Osteocyte (in vitro differentiated cells): ENCODE data around the gene KIF26A. TPM values are rescaled to one million over a fixed set of nuclear protein-coding genes. Genes with fewer than 3 reads are reported as not detected.

Source experiments
- DNase-seq: peaks from one replicate; pipeline ENCODE4 v3.0.0; 2021; ENCODE audit warnings: mixed read lengths; ENCODE audit not compliant: unreplicated experiment; ENCODE audit errors: extremely low spot score
- H3K27ac Mint-ChIP-seq: one replicate; pipeline ENCODE4 v1.8.0; 2021; ENCODE audit warnings: mild to moderate bottlenecking, mixed read lengths; ENCODE audit not compliant: unreplicated experiment
- H3K27me3 Mint-ChIP-seq: one replicate; pipeline ENCODE4 v1.8.0; 2021; ENCODE audit warnings: mixed read lengths; ENCODE audit not compliant: unreplicated experiment
- H3K36me3 Mint-ChIP-seq: one replicate; pipeline ENCODE4 v1.8.0; 2021; ENCODE audit warnings: mixed read lengths; ENCODE audit not compliant: unreplicated experiment
- H3K4me1 Mint-ChIP-seq: one replicate; pipeline ENCODE4 v1.8.0; 2021; ENCODE audit warnings: mixed read lengths; ENCODE audit not compliant: unreplicated experiment
- H3K4me3 Mint-ChIP-seq: one replicate; pipeline ENCODE4 v1.8.0; 2021; ENCODE audit warnings: mild to moderate bottlenecking, moderate library complexity, mixed read lengths; ENCODE audit not compliant: unreplicated experiment
- H3K9me3 Mint-ChIP-seq: one replicate; pipeline ENCODE4 v1.8.0; 2021; ENCODE audit warnings: mixed read lengths; ENCODE audit not compliant: unreplicated experiment
- total RNA-seq: library from RNA; stranded (reverse); gene quantifications from 2 replicates; pipeline ENCODE4 v1.2.1, GENCODE V29; 2021
- TF ChIP-seq, protein P1 (sequence below): fragments of 200-600 bp; sonication (generic); IDR thresholded peaks from 2 replicates; pipeline ENCODE4 v1.5.0; 2021; ENCODE audit warnings: antibody characterized with exemption, mild to moderate bottlenecking, moderate library complexity

The KIF26A gene
- total RNA-seq, 1 donor from 2014 or later: 4.5 TPM

DNA sequence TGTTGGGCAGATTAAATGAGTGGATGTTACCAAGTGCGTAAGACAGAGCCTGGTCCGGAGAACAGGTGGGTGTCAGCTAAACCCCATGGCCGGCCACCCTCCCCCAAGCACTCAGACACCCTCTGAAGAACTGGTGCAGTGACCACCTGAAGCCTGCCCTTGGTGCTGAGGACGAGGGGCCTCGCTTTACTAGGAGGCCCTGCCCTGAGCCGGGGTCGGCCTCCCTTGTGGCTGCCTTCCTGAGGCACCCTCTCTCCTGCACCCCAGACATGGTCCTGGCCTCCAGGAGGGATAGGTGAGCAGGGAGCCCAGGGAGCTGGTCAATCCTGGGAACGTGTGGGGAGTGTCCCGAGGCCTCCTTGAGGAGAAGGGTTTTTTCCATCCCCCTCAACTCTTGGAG lies 4.9 kb upstream of the KIF26A start:
- Mint-ChIP-seq H3K4me1 (peaks cover 15% of the 10 kb centered on the region), H3K9me3 (peaks cover 15% of the 10 kb centered on the region), H3K27me3 (peaks cover 38% of the 10 kb centered on the region), H3K36me3 (peaks cover 1% of the 10 kb centered on the region), H3K4me3 (no peak overlapping the region), H3K27ac (no peak overlapping the region)
- TF ChIP-seq, protein P1, sequence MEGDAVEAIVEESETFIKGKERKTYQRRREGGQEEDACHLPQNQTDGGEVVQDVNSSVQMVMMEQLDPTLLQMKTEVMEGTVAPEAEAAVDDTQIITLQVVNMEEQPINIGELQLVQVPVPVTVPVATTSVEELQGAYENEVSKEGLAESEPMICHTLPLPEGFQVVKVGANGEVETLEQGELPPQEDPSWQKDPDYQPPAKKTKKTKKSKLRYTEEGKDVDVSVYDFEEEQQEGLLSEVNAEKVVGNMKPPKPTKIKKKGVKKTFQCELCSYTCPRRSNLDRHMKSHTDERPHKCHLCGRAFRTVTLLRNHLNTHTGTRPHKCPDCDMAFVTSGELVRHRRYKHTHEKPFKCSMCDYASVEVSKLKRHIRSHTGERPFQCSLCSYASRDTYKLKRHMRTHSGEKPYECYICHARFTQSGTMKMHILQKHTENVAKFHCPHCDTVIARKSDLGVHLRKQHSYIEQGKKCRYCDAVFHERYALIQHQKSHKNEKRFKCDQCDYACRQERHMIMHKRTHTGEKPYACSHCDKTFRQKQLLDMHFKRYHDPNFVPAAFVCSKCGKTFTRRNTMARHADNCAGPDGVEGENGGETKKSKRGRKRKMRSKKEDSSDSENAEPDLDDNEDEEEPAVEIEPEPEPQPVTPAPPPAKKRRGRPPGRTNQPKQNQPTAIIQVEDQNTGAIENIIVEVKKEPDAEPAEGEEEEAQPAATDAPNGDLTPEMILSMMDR: no peak
- DNase-seq: no peak

DNA sequence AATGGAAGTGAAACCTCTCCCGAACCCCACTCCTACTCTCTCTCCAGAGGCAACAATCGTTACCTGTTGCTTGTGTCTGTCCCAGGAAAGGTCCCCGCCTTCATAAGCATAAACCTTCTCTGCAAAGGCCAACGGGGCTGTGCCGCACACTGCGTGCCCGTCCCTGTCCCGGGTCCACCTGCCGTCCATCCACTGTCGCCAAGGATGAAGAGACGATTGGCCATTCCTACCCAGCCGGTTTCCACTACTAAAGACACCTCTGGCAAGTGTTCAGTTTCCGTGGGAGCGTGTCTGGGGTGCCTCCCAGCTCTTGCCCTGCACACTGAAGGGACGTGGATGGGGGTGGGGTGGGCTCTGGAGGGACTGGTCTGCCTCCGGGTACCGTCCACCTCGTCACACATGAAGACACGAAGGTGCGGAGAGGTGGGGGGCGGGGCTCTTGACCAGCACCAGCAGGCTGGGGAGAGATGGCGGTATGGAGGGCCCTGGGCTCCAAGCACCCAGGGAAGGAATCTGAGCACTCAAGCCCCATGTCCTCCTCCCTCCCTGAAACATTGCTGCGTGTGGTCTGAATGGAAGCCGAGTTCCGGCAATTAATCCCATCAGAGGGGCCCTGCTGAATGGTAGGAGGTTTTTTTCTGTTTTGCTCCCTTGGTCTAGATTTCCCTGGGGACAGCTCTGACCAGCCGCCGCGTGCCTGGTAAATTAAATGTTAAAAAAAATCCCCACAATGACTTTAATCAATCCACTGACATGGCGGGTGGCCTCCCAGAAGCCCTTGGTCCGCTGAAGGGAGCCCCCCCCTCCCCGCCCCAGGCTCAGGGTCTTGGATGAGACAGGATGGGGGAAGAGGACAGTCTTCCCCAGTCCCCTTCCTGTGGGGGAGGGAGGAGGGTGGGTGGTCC lies 4.1 kb upstream of the KIF26A start:
- Mint-ChIP-seq H3K4me1 (peaks cover 17% of the 10 kb centered on the region), H3K27ac (no peak overlapping the region), H3K9me3 (peaks cover 9% of the 10 kb centered on the region), H3K27me3 (peaks cover 36% of the 10 kb centered on the region), H3K36me3 (peaks cover 1% of the 10 kb centered on the region), H3K4me3 (no peak overlapping the region)
- TF ChIP-seq, protein P1: no peak
- DNase-seq: no peak

DNA sequence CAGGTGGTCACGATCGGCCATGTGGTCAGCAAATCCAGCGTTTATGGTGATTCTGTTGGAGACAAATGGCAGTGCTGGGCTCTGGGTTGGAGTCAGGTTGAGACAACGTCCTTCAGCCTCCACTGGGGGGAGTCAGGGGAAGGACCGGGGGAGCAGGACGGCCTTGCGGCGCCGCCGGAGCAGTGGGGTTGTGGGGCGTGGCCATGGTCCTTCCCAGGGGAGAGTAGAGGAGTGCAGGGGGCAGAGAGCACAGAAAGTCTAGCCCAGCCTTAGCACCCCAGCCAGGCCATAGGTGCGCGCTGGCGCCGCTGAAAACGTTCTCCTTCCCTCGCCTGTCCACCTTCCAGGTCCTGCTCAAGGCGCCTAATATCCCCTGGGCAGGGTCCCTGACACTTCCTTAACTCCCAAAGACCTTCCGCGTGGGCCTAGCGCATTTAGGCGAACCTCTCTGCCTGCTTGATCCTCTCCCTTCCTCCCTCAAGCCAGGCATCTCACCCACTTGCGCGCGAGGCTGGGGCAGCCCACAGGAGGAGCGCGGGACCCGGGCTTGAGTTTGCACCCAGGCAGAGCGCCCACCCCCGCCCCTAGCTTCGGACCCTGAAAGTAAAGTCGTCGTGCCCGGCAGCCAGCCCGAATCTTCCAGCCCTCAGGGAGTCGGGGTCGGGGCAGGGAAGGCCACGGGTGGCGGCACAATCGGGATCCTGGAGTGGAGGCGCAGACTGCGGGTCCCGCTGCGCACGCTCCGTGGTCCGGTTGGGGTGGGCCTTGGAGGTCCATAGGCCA lies 3.1 kb upstream of the KIF26A start:
- TF ChIP-seq, protein P1: peak; percentile 32
- no peak overlapping the region for H3K27ac Mint-ChIP-seq
- H3K27me3 Mint-ChIP-seq: peaks cover 36% of the 10 kb centered on the region
- peaks cover 22% of the 10 kb centered on the region for H3K4me1 Mint-ChIP-seq
- peak overlapping the region; percentile 22 for H3K4me3 Mint-ChIP-seq
- no peaks in the 10 kb centered on the region for H3K9me3 Mint-ChIP-seq
- H3K36me3 Mint-ChIP-seq: no peaks in the 10 kb centered on the region
- DNase-seq: no peak

DNA sequence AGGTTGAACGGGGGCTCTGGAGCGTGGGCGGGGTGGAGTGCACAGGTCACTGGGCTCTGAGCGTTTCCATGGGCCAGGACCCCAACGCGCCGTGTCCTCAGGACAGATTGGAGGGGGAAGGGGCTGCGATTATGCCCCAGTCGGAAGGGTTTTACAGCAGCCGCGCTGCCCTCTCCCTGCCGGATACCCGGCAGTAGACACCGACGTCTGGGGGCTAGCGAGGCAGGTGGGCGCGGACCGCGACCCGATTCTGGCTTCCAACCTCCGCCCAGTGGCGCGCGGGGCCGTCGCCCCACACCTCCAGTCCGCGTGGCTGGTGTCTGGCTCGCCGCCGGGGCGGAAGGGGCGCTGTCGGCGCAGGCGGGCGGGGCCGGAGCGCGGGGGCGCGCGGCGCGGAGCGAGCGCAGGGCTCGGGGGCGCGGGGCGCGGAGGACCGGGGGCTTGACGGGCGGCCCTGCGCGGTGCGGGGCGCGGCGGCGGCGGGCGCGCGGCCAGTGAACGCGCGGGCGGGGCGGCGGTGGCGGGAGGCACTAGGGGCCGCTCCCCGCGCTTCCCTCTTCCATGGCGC lies 2.4 kb upstream of the KIF26A start:
- Mint-ChIP-seq H3K27me3 (peaks cover 36% of the 10 kb centered on the region), H3K4me3 (no peak overlapping the region), H3K27ac (no peak overlapping the region), H3K9me3 (no peaks in the 10 kb centered on the region), H3K36me3 (no peaks in the 10 kb centered on the region), H3K4me1 (peaks cover 22% of the 10 kb centered on the region)
- TF ChIP-seq, protein P1: no peak
- no peak for DNase-seq
